Activated CD4-positive, alpha-beta T cell treated with anti-CD3 and anti-CD28 coated beads for 36 hours (primary cell): Measurements from ENCODE around the gene AJUBA. TPM values are rescaled to one million over a fixed set of nuclear protein-coding genes. Genes with fewer than 3 reads are reported as not detected.
A peak's percentile ranks its signal among the peaks of the same experiment; 100 is the strongest.

Experiments
- ATAC-seq: fragments of 200-7000 bp; cut with Tn5 transposase; one replicate; pipeline ENCODE4 v1.10.0; 2021; ENCODE audit warnings: mild to moderate bottlenecking, moderate library complexity
- CTCF ChIA-PET: fragments of 350-600 bp; sonication (Branson Sonifier 250); formaldehyde crosslinking; loops from one replicate; lab custom pipeline; 2021; ENCODE audit warnings: antibody characterized with exemption; lab: Charles Lee
- POLR2A ChIA-PET: fragments of 350-600 bp; sonication (Branson Sonifier 250); formaldehyde crosslinking; loops from one replicate; lab custom pipeline; 2021; ENCODE audit warnings: antibody characterized with exemption, inconsistent platforms; lab: Charles Lee
- DNase-seq: peaks from one replicate; pipeline ENCODE4 v3.0.0-alpha.2; 2020
- H3K27ac Mint-ChIP-seq: one replicate; pipeline ENCODE4 v1.8.0; 2021; ENCODE audit warnings: mixed read lengths
- H3K27me3 Mint-ChIP-seq: one replicate; pipeline ENCODE4 v1.8.0; 2021; ENCODE audit warnings: mixed read lengths
- H3K36me3 Mint-ChIP-seq: one replicate; pipeline ENCODE4 v1.8.0; 2021; ENCODE audit warnings: low read depth, mixed read lengths
- H3K4me1 Mint-ChIP-seq: one replicate; pipeline ENCODE4 v1.8.0; 2021; ENCODE audit warnings: mixed read lengths
- H3K4me3 Mint-ChIP-seq: one replicate; pipeline ENCODE4 v1.8.0; 2021; ENCODE audit warnings: mild to moderate bottlenecking, moderate library complexity, mixed read lengths
- H3K9me3 Mint-ChIP-seq: one replicate; pipeline ENCODE4 v1.8.0; 2021; ENCODE audit warnings: low read depth, mixed read lengths
- intact Hi-C, 2 experiments: fragments of 100-400 bp; cut with DNase I in 1 of 2; cut with micrococcal nuclease in 1 of 2; formaldehyde crosslinking; loops; one replicate each; pipeline versions ENCODE4 v1.14.2 to v1.15.1; 2022 to 2024; cut with DNase I, micrococcal nuclease
- total RNA-seq, 2 experiments: library from RNA; stranded (reverse); gene quantifications; one replicate each; pipeline ENCODE4 v1.2.3, GENCODE V29; 2021

Gene AJUBA
- total RNA-seq, 2 experiments from 2014 or later = 2.9 to 3.2 TPM

DNA sequence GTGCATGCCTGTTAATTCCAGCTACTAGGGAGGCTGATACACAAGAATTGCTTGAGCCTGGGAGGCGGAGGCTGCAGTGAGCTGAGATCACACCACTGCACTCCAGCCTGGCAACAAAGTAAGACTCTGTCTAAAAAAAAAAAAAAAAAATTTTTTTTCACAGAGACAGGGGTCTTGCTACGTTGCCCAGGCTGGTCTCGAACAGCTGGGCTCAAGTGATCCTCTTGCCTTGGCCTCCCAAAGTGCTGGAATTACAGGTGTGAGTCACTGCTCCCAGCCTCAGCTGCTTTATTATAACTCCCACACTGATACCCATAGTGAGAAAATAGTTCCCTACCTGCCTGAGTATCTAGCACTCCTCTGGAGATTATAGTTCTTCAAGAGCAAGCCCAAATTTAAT lies 36.7 kb downstream of the AJUBA start:
- ChIA-PET POLR2A (interaction anchor here (0.7 kb wide), 2 partner anchors 127 to 175 kb away, joined by 5 read pairs; no protein-coding TSS in a partner anchor), CTCF (interaction anchor here (0.6 to 1.8 kb wide), 10 partner anchors 10 to 1392 kb away, joined by 3 to 7 read pairs (median 3); partner anchors contain the start of gene PRMT5)
- Mint-ChIP-seq H3K27me3 (no peaks in the 10 kb centered on the region), H3K27ac (no peak overlapping the region), H3K36me3 (peaks cover 41% of the 10 kb centered on the region), H3K4me1 (no peaks in the 10 kb centered on the region), H3K4me3 (no peak overlapping the region), H3K9me3 (no peaks in the 10 kb centered on the region)
- no peak for ATAC-seq
- DNase-seq = no peak
- intact Hi-C loops = no loop called here

- Mint-ChIP-seq H3K36me3 (peaks cover 31% of the 10 kb centered on the region), H3K27ac (no peak overlapping the region), H3K9me3 (no peaks in the 10 kb centered on the region), H3K4me1 (no peaks in the 10 kb centered on the region), H3K4me3 (no peak overlapping the region), H3K27me3 (no peaks in the 10 kb centered on the region)
- ChIA-PET POLR2A (no interaction called here), CTCF (interaction anchor here (0.6 to 2.6 kb wide), 8 partner anchors 9 to 369 kb away, joined by 3 to 7 read pairs (median 3); partner anchors contain the start of genes AJUBA and PRMT5)
- no peak for ATAC-seq
- DNase-seq = no peak
- intact Hi-C loops = no loop called here
Observed at GRCh38 chr14:22939684-22940083, 42.7 kb downstream of the AJUBA start.

- no peak for DNase-seq
- H3K4me3 Mint-ChIP-seq = no peak overlapping the region
- H3K27me3 Mint-ChIP-seq = no peaks in the 10 kb centered on the region
- no peaks in the 10 kb centered on the region for H3K9me3 Mint-ChIP-seq
- H3K36me3 Mint-ChIP-seq = peaks cover 20% of the 10 kb centered on the region
- intact Hi-C loops = no loop called here
- ChIA-PET CTCF (interaction anchor here (0.8 to 2.5 kb wide), 10 partner anchors 10 to 134 kb away, joined by 3 to 11 read pairs (median 4); partner anchors contain the start of gene AJUBA), POLR2A (no interaction called here)
- peaks cover 16% of the 10 kb centered on the region for H3K4me1 Mint-ChIP-seq
- ATAC-seq = no peak
- no peak overlapping the region for H3K27ac Mint-ChIP-seq
Observed at GRCh38 chr14:22935156-22935555, 47.2 kb downstream of the AJUBA start.

DNA sequence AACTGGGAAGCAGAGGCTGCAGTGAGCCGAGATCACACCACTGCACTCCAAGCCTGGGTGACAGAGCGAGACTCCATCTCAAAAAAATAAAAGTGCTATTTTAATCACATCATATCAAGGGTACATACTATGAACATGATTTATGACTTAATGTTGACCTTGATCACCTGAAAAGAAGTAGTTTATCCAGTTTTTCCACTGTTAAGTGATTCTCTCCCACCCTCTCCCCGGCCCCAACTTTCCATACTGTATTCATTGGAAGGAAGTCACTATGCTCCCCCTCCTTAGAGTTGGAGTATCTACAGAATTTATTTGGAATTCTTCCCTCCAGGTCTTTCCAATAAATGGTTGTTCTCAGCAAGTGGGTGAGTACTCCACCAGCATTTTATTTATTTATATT lies 50.2 kb downstream of the AJUBA start:
- DNase-seq (no peak), ATAC-seq (no peak)
- H3K9me3 Mint-ChIP-seq = no peaks in the 10 kb centered on the region
- peaks cover 25% of the 10 kb centered on the region for H3K36me3 Mint-ChIP-seq
- CTCF ChIA-PET = interaction anchor here (0.9 to 1.4 kb wide), 2 partner anchors 27 to 137 kb away, joined by 3 read pairs; no protein-coding TSS in a partner anchor
- H3K4me3 Mint-ChIP-seq = no peak overlapping the region
- intact Hi-C loops = no loop called here
- H3K27ac Mint-ChIP-seq = peak overlapping the region; percentile 59
- H3K4me1 Mint-ChIP-seq = peaks cover 27% of the 10 kb centered on the region
- POLR2A ChIA-PET = no interaction called here
- no peaks in the 10 kb centered on the region for H3K27me3 Mint-ChIP-seq

DNA sequence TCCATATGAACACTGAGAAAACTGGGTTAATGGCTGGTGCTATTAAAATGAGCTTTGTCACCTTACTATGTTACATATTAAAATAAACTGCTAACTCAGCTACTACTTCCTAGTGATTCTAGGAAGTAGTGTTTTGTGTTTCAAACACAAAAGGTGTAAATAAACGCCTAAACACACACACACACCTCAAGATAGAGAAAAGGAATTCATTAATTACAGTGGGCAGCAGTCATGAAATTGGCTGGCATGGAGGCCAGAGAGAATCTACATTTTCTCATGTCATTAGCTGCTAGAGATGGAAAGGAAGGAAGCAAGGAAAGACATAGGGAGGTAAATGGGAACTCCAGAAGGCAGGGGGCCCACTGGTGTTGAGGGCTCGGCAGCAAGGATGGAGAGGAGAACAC lies 52.4 kb downstream of the AJUBA start:
- intact Hi-C loops = loop anchor here (1.0 to 5.0 kb wide), 16 partner anchors 11 to 1661 kb away; partner anchors contain the start of genes DAD1 (in 2 of the 2), LRP10 (in 2 of the 2), RBM23 (in 2 of the 2) and ACIN1 (in 1 of the 2)
- ATAC-seq (no peak), DNase-seq (no peak)
- H3K27ac Mint-ChIP-seq = no peak overlapping the region
- H3K27me3 Mint-ChIP-seq = no peaks in the 10 kb centered on the region
- CTCF ChIA-PET = interaction anchor here (0.7 to 3.6 kb wide), 44 partner anchors 10 to 611 kb away, joined by 3 to 46 read pairs (median 5); partner anchors contain the start of genes ACIN1, AJUBA, C14orf119 and CDH24
- H3K4me1 Mint-ChIP-seq = peaks cover 39% of the 10 kb centered on the region
- H3K4me3 Mint-ChIP-seq = no peak overlapping the region
- POLR2A ChIA-PET = interaction anchor here (0.6 to 2.1 kb wide), 6 partner anchors 11 to 1495 kb away, joined by 4 to 29 read pairs (median 5); partner anchors contain the start of genes ACIN1, C14orf119, HAUS4 and RBM23
- H3K9me3 Mint-ChIP-seq = no peaks in the 10 kb centered on the region
- H3K36me3 Mint-ChIP-seq = peaks cover 36% of the 10 kb centered on the region

DNA sequence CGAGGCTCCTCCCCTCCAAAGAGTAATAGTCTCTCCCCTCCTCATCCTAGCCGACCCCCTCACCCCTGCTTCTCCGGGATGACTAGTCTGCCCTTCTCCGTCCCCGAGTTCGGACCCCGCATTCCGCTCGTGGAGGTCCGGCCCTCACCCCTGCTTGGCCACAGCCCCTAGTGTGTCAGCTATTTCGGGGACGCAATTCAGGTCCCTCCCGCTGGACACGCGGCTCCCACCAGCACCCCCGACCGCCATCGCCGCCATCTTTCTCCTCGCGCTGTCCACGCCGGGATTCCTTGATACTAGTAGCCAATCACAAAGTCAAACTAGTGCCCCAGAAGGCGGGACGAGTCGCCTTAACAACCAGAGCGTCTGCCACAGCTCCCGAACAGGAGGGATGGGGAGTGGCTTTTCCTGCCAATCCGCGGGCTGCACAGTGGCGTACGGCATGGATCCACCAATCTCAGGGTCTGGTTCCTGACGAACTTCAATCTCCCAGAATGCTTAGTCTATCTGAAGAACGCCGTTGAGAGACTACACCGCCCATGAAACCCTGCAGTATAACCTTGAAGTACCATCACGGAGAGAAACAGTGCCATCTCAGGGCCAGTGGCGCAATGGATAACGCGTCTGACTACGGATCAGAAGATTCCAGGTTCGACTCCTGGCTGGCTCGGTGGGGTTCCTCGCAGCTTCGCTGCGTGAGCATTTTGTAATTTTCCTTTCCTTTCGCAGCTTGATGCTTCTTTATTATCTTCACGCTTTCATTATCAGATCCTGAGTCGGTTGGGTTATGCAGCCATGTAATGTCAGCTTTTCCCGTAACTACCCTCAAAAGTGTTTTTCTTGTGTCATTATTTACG lies 53.0 kb downstream of the AJUBA start, which contains the start of gene PRMT5:
PRMT5 (minus strand) TSS at position 273 of the 857 bp plus-strand sequence; CDS start at position 258, 15 bp downstream.
- DNase-seq = peak; percentile 99
- ChIA-PET POLR2A (interaction anchor here (0.6 to 2.1 kb wide), 11 partner anchors 9 to 422 kb away, joined by 3 to 29 read pairs (median 4); partner anchors contain the start of genes ACIN1, C14orf119, HAUS4 and OXA1L), CTCF (interaction anchor here (0.7 to 3.6 kb wide), 42 partner anchors 10 to 612 kb away, joined by 3 to 46 read pairs (median 5); partner anchors contain the start of genes ACIN1, AJUBA, C14orf119 and CDH24)
- no peak within 1 kb of the TSS for H3K4me3 Mint-ChIP-seq
- no peak within 1 kb of the TSS for H3K27ac Mint-ChIP-seq
- ATAC-seq = peak; percentile 98
- no peaks in the 10 kb centered on the region for H3K27me3 Mint-ChIP-seq
- peaks cover 39% of the 10 kb centered on the region for H3K4me1 Mint-ChIP-seq
- peaks cover 42% of the 10 kb centered on the region for H3K36me3 Mint-ChIP-seq
- H3K9me3 Mint-ChIP-seq = no peaks in the 10 kb centered on the region
- intact Hi-C loops = loop anchor here (1.0 to 5.0 kb wide), 14 partner anchors 10 to 1660 kb away; partner anchors contain the start of genes DAD1 (in 2 of the 2), LRP10 (in 2 of the 2), RBM23 (in 2 of the 2) and ACIN1 (in 1 of the 2)

DNA sequence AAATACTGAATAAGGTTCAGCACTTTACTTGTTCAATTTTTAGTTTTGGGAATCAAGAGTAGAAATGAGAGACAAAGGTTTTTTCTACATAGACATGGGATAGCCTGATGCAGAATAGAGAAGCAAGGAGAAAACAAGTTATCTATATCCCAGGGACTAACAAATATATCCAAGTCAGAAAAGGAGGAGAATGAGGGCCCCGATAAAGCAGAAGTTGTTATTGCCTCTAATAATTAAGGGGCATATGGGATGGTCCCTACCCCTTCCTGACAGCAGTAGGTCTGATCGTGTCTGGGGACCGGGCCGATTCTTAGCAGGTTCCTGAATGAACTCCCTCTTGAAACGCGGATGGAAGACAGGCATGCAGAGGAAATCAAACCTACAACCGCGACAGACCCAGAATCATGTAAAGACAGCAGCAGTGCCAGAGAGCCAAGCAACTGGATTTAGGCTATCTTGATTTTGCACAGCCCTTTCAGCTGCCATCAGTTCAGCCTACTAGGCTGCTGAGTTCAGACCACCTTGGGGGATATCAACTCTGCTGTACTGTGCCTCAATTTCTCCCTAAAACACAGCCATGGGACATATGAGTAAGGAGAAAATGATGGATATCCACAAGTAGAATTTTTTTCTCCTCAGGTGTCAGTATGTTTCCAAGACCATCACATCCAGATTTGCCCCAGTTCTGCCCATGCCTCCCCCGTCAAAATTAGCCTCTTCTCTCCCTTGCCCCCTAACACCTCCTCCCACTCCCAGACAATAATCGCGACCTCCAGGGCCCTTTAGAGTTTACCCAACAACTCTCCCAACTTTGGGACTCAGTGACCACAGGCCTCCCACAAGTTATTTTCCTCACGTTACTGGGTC lies 53.9 kb downstream of the AJUBA start:
- ATAC-seq (no peak), DNase-seq (peak; percentile 13)
- no peak overlapping the region for H3K27ac Mint-ChIP-seq
- H3K9me3 Mint-ChIP-seq = no peaks in the 10 kb centered on the region
- H3K4me1 Mint-ChIP-seq = peaks cover 37% of the 10 kb centered on the region
- CTCF ChIA-PET = interaction anchor here (0.9 to 3.6 kb wide), 27 partner anchors 10 to 392 kb away, joined by 3 to 46 read pairs (median 7); partner anchors contain the start of genes ACIN1, AJUBA, C14orf119 and CDH24
- intact Hi-C loops = loop anchor here (1.0 to 5.0 kb wide), 14 partner anchors 9 to 1659 kb away; partner anchors contain the start of genes DAD1 (in 2 of the 2), LRP10 (in 2 of the 2), RBM23 (in 2 of the 2) and ACIN1 (in 1 of the 2)
- H3K4me3 Mint-ChIP-seq = no peak overlapping the region
- POLR2A ChIA-PET = interaction anchor here (0.6 to 2.1 kb wide), 12 partner anchors 10 to 421 kb away, joined by 3 to 29 read pairs (median 4); partner anchors contain the start of genes ACIN1, C14orf119, HAUS4 and OXA1L
- H3K36me3 Mint-ChIP-seq = peaks cover 50% of the 10 kb centered on the region
- H3K27me3 Mint-ChIP-seq = no peaks in the 10 kb centered on the region

DNA sequence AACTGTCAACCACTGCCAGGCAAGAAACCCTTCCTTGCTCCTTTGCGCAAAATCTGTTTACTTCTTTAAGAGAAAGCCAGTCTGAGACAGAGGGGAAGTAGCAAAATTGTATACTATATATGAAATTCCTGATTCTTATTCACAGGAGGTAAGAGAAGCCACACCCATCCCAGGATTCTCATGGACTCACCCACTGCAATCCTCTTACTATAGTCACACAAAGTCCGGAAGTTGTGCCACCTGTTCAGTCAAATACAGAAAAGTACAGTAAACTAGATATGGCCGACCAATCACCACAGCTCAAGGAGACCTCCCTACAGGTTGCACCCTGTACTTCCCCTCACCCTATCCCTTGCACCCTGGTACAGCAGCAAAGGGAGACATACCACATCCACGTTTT lies 56.0 kb downstream of the AJUBA start:
- DNase-seq = no peak
- POLR2A ChIA-PET = no interaction called here
- intact Hi-C loops = loop anchor here in 1 of 2 experiments (5.0 kb wide), 2 partner anchors 339 to 376 kb away; partner anchors contain the start of genes DAD1 and PPP1R3E
- H3K4me3 Mint-ChIP-seq = no peak overlapping the region
- H3K27ac Mint-ChIP-seq = no peak overlapping the region
- ATAC-seq = no peak
- peaks cover 26% of the 10 kb centered on the region for H3K4me1 Mint-ChIP-seq
- H3K27me3 Mint-ChIP-seq = no peaks in the 10 kb centered on the region
- H3K9me3 Mint-ChIP-seq = no peaks in the 10 kb centered on the region
- peaks cover 52% of the 10 kb centered on the region for H3K36me3 Mint-ChIP-seq
- CTCF ChIA-PET = interaction anchor here (0.6 to 2.1 kb wide), 2 partner anchors 56 to 66 kb away, joined by 3 to 11 read pairs; partner anchors contain the start of gene AJUBA

GRCh38 chr14:22925513-22925912 lies 56.8 kb downstream of the AJUBA start:
- intact Hi-C loops = loop anchor here in 1 of 2 experiments (5.0 kb wide), 2 partner anchors 338 to 377 kb away; partner anchors contain the start of genes DAD1 and PPP1R3E

GRCh38 chr14:22923746-22924145 lies 58.6 kb downstream of the AJUBA start:
- no peaks in the 10 kb centered on the region for H3K27me3 Mint-ChIP-seq
- H3K4me3 Mint-ChIP-seq = no peak overlapping the region
- ATAC-seq (no peak), DNase-seq (no peak)
- POLR2A ChIA-PET = no interaction called here
- peaks cover 72% of the 10 kb centered on the region for H3K36me3 Mint-ChIP-seq
- peaks cover 36% of the 10 kb centered on the region for H3K4me1 Mint-ChIP-seq
- no peak overlapping the region for H3K27ac Mint-ChIP-seq
- intact Hi-C loops = no loop called here
- CTCF ChIA-PET = interaction anchor here (1.2 to 1.3 kb wide), 2 partner anchors 14 to 52 kb away, joined by 3 to 4 read pairs; no protein-coding TSS in a partner anchor
- H3K9me3 Mint-ChIP-seq = no peaks in the 10 kb centered on the region

More at GRCh38 chr14:22925513-22925912, 56.8 kb downstream of the AJUBA start:
- Mint-ChIP-seq H3K9me3 (no peaks in the 10 kb centered on the region), H3K27ac (no peak overlapping the region), H3K36me3 (peaks cover 60% of the 10 kb centered on the region), H3K27me3 (no peaks in the 10 kb centered on the region), H3K4me3 (no peak overlapping the region), H3K4me1 (peaks cover 27% of the 10 kb centered on the region)
- CTCF ChIA-PET = interaction anchor here (0.6 kb wide), 1 partner anchor 67 kb away, joined by 3 read pairs; no protein-coding TSS in a partner anchor
- POLR2A ChIA-PET = no interaction called here
- ATAC-seq = no peak
- no peak for DNase-seq
